Muscle layer of colon (tissue), 2 donors: ENCODE measurements around the gene PEX11A.

Experiments used
- H3K27ac ChIP-seq: one replicate; pipeline ENCODE4 v1.7.0; 2013; ENCODE audit warnings: low read depth, mild to moderate bottlenecking, low read length, moderate library complexity
- H3K27me3 ChIP-seq, 2 donors: one replicate each; pipeline ENCODE4 v1.7.0; 2013; ENCODE audit warnings: low read length in 2 of 2, mild to moderate bottlenecking in 2 of 2; ENCODE audit not compliant: insufficient read depth in 2 of 2, control insufficient read depth in 1 of 2
- H3K36me3 ChIP-seq: one replicate; pipeline ENCODE4 v1.7.0; 2013; ENCODE audit warnings: mild to moderate bottlenecking, low read length; ENCODE audit not compliant: insufficient read depth
- H3K4me1 ChIP-seq: one replicate; pipeline ENCODE4 v1.7.0; 2013; ENCODE audit warnings: mild to moderate bottlenecking, low read length; ENCODE audit not compliant: insufficient read depth
- H3K4me3 ChIP-seq, 2 donors: one replicate each; pipeline ENCODE4 v1.7.0; 2013; ENCODE audit warnings: low read length in 2 of 2, low read depth in 1 of 2, mild to moderate bottlenecking in 1 of 2, moderate library complexity in 1 of 2
- H3K9ac ChIP-seq: one replicate; pipeline ENCODE4 v1.7.0; 2013; ENCODE audit warnings: low read length
- H3K9me3 ChIP-seq: one replicate; pipeline ENCODE4 v1.7.0; 2013; ENCODE audit warnings: mild to moderate bottlenecking, low read length
- donor health status: abdominal sarcoma.
- donor health status: Adenocarcinoma of cecum.

The PEX11A gene

GRCh38 chr15:89633585-89633984 lies 57.0 kb downstream of the PEX11A start:
- no peaks in the 10 kb centered on the region for H3K4me1 ChIP-seq
- peaks cover 43% of the 10 kb centered on the region for H3K36me3 ChIP-seq
- no peak overlapping the region for H3K9ac ChIP-seq
- H3K27ac ChIP-seq: no peak overlapping the region
- H3K4me3 ChIP-seq: no peak overlapping the region
- H3K9me3 ChIP-seq: no peaks in the 10 kb centered on the region
- no peaks in the 10 kb centered on the region for H3K27me3 ChIP-seq

- Histone ChIP-seq H3K36me3 (peaks cover 44% of the 10 kb centered on the region), H3K4me3 (no peak overlapping the region), H3K4me1 (no peaks in the 10 kb centered on the region), H3K9ac (no peak overlapping the region), H3K9me3 (no peaks in the 10 kb centered on the region), H3K27me3 (no peaks in the 10 kb centered on the region), H3K27ac (no peak overlapping the region)
Observed at GRCh38 chr15:89632563-89633430, 57.8 kb downstream of the PEX11A start.

DNA sequence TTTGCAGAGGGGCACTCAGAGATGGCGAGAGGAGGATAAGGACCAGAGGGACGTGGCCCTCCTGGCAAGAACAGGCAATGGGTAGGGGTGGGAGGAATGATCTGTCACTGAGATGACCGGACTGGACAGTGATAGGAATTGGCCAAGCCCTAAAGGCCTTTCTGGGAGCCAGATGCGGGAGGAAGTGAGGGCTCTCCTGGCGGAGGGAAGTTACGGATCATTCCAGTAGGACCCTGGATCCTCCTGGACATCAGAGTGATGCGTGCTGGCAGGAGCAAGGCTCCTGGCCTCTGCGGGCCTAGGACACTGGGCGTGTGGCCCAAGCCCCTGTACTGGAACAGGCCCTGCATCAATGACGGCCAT lies 58.7 kb downstream of the PEX11A start:
- Histone ChIP-seq H3K4me1 (no peaks in the 10 kb centered on the region), H3K4me3 (no peak overlapping the region), H3K9ac (no peak overlapping the region), H3K27me3 (no peaks in the 10 kb centered on the region), H3K36me3 (peaks cover 44% of the 10 kb centered on the region), H3K27ac (no peak overlapping the region), H3K9me3 (no peaks in the 10 kb centered on the region)
